DOHH2 (cell line): ENCODE results near the gene CTIF.

Experiments used
- EZH2phosphoT487 ChIP-seq: fragments of 200-600 bp; sonication (generic); IDR thresholded peaks from 2 replicates; pipeline ENCODE4 v1.6.1; 2017; ENCODE audit warnings: borderline replicate concordance, mild to moderate bottlenecking, antibody characterized with exemption, low read length, moderate library complexity, mixed read lengths
- TF ChIP-seq, protein P1 (sequence below): fragments of 200-600 bp; sonication (generic); IDR thresholded peaks from one replicate; pipeline ENCODE4 v1.5.1; 2014; ENCODE audit warnings: antibody characterized with exemption, mild to moderate bottlenecking, low read depth, low read length; ENCODE audit not compliant: poor library complexity, severe bottlenecking

DNA sequence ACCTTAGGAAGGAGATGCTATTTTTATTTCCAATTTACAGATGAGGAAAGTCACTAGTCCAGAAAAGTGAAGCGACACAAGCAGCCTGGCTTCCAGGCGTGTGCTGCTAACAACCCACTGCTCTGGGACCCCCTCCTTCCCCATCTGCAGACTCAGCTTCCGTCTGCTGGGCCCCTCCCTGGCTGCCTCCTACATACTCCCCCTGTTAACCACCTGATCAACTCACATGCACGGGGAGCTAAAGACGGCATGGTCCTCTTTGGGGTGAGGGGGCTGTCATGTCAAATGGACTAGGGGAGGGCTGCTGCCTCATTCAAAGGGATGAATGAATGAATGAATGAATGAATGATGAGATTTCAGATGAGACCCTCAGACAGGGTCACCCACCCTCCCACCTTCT lies 184.2 kb downstream of the CTIF start:
- TF ChIP-seq, protein P1, sequence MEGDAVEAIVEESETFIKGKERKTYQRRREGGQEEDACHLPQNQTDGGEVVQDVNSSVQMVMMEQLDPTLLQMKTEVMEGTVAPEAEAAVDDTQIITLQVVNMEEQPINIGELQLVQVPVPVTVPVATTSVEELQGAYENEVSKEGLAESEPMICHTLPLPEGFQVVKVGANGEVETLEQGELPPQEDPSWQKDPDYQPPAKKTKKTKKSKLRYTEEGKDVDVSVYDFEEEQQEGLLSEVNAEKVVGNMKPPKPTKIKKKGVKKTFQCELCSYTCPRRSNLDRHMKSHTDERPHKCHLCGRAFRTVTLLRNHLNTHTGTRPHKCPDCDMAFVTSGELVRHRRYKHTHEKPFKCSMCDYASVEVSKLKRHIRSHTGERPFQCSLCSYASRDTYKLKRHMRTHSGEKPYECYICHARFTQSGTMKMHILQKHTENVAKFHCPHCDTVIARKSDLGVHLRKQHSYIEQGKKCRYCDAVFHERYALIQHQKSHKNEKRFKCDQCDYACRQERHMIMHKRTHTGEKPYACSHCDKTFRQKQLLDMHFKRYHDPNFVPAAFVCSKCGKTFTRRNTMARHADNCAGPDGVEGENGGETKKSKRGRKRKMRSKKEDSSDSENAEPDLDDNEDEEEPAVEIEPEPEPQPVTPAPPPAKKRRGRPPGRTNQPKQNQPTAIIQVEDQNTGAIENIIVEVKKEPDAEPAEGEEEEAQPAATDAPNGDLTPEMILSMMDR = no peak
- TF ChIP-seq EZH2phosphoT487 = no peak
